Retinal pigment epithelial cell (primary cell): Measurements from ENCODE around the gene RGS19.

Experiments
- DNase-seq: peaks from one replicate; pipeline ENCODE4 v3.0.0-alpha.2; 2010; ENCODE audit warnings: low read depth
- H3K4me3 ChIP-seq: 2 replicates; pipeline ENCODE4 v1.5.1; 2011; ENCODE audit warnings: mild to moderate bottlenecking, low read length, control low read depth, moderate library complexity
- CTCF ChIP-seq: conservative IDR thresholded peaks from 2 replicates; pipeline ENCODE4 v1.5.1; 2011; ENCODE audit warnings: low read depth, low read length, control low read depth, inconsistent platforms

The RGS19 gene

GRCh38 chr20:64100946-64101688 lies 21.8 kb upstream of the RGS19 start:
- H3K4me3 ChIP-seq = no peak overlapping the region
- no peak for DNase-seq
- no peak for TF ChIP-seq CTCF

- no peak overlapping the region for H3K4me3 ChIP-seq
- DNase-seq = no peak
- no peak for TF ChIP-seq CTCF
These were observed 21.2 kb upstream of the RGS19 start for GRCh38 chr20:64100566-64100888.

- H3K4me3 ChIP-seq = no peak overlapping the region
- TF ChIP-seq CTCF = no peak
- DNase-seq = no peak
These were observed 20.7 kb upstream of the RGS19 start for GRCh38 chr20:64099880-64100565.

- no peak for DNase-seq
- no peak overlapping the region for H3K4me3 ChIP-seq
- TF ChIP-seq CTCF = no peak
These were observed 19.9 kb upstream of the RGS19 start for GRCh38 chr20:64099086-64099786.

GRCh38 chr20:64098471-64099013 lies 19.2 kb upstream of the RGS19 start:
- no peak for TF ChIP-seq CTCF

GRCh38 chr20:64096535-64096934 lies 17.2 kb upstream of the RGS19 start:
- no peak for DNase-seq
- TF ChIP-seq CTCF = no peak
- no peak overlapping the region for H3K4me3 ChIP-seq

More at GRCh38 chr20:64098471-64099013, 19.2 kb upstream of the RGS19 start:
- H3K4me3 ChIP-seq = no peak overlapping the region
- DNase-seq = no peak
